K562 (cell line): Measurements from ENCODE around the gene HDHD3.

Experiments
- RAD21 ChIP-seq, 2 experiments: fragments of 250-450 bp in 1 of 2; fragments of 450-650 bp in 1 of 2; sonication (Bioruptor Pico) in 1 of 2; formaldehyde crosslinking in 1 of 2; IDR thresholded peaks in 1 of 2; conservative IDR thresholded peaks in 1 of 2; 2 replicates each; pipeline versions ENCODE4 v1.4.0 to v1.8.0; 2020 to 2022; ENCODE audit warnings: mild to moderate bottlenecking in 2 of 2, moderate library complexity in 1 of 2
- ZNF311 ChIP-seq: fragments of 250-450 bp; sonication (Bioruptor Pico); IDR thresholded peaks from 2 replicates; pipeline ENCODE4 v1.4.0; 2020; ENCODE audit warnings: mild to moderate bottlenecking, moderate library complexity
- TF ChIP-seq, protein P1 (sequence below): sonication (generic); formaldehyde crosslinking; IDR thresholded peaks from 2 replicates; pipeline ENCODE4 v1.8.1; 2023; ENCODE audit warnings: missing genetic modification reagents, mild to moderate bottlenecking, borderline replicate concordance

DNA sequence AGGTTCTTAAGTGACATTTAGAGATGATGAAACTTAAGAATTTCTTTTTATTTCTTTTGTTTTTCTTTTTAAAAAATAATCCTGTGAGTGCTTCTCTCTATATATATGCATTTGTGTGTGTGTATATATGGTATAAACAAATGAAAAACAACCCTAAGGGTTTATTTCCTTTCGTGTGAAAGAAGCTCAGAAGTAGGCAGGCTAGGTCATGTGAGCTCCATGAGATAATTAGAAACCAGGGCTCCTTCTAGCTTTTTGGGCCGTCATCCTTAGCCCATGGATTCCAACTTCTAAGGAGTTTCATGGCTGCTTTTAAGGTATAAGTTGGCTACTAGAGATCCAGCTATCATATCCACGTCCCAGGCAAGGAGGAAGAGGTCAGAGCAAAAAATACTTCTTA, 44.9 kb upstream of the HDHD3 start:
- TF ChIP-seq, protein P1, sequence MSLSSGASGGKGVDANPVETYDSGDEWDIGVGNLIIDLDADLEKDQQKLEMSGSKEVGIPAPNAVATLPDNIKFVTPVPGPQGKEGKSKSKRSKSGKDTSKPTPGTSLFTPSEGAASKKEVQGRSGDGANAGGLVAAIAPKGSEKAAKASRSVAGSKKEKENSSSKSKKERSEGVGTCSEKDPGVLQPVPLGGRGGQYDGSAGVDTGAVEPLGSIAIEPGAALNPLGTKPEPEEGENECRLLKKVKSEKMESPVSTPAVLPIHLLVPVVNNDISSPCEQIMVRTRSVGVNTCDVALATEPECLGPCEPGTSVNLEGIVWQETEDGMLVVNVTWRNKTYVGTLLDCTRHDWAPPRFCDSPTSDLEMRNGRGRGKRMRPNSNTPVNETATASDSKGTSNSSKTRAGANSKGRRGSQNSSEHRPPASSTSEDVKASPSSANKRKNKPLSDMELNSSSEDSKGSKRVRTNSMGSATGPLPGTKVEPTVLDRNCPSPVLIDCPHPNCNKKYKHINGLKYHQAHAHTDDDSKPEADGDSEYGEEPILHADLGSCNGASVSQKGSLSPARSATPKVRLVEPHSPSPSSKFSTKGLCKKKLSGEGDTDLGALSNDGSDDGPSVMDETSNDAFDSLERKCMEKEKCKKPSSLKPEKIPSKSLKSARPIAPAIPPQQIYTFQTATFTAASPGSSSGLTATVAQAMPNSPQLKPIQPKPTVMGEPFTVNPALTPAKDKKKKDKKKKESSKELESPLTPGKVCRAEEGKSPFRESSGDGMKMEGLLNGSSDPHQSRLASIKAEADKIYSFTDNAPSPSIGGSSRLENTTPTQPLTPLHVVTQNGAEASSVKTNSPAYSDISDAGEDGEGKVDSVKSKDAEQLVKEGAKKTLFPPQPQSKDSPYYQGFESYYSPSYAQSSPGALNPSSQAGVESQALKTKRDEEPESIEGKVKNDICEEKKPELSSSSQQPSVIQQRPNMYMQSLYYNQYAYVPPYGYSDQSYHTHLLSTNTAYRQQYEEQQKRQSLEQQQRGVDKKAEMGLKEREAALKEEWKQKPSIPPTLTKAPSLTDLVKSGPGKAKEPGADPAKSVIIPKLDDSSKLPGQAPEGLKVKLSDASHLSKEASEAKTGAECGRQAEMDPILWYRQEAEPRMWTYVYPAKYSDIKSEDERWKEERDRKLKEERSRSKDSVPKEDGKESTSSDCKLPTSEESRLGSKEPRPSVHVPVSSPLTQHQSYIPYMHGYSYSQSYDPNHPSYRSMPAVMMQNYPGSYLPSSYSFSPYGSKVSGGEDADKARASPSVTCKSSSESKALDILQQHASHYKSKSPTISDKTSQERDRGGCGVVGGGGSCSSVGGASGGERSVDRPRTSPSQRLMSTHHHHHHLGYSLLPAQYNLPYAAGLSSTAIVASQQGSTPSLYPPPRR, result no peak
- TF ChIP-seq RAD21 (CRISPR knock-in tag; conservative IDR thresholded peaks at IDR 0.05 in 1 of 2, IDR thresholded peaks at IDR 0.05 in 1 of 2) (no peak), ZNF311 (CRISPR knock-in tag) (no peak)
